Stimulated activated effector memory CD8-positive, alpha-beta T cell treated with anti-CD3 and anti-CD28 coated beads, Interleukin-12 subunit alpha, Interleukin-12 subunit beta, amount 100 ng/mL, for 72 hours (primary cell): Measurements from ENCODE around the gene VPS50.
A peak's percentile ranks its signal among the peaks of the same experiment; 100 is the strongest.
"Not testable (repeated sequence)": the region's sequence is repeated elsewhere in the genome, so short reads cannot be mapped to it uniquely, and the experiment has no call there.

Experiments
- ATAC-seq: fragments of 150-1000 bp; cut with Tn5 transposase; 2 replicates; pipeline ENCODE4 v1.10.0; 2021
- DNase-seq, 2 donors: peaks; one replicate each; pipeline ENCODE4 v3.0.0; 2021 to 2022; ENCODE audit warnings: low spot score in 2 of 2
- H3K27ac Mint-ChIP-seq: one replicate; pipeline ENCODE4 v1.8.0; 2022; ENCODE audit warnings: mild to moderate bottlenecking, mixed read lengths
- H3K36me3 Mint-ChIP-seq: one replicate; pipeline ENCODE4 v1.8.0; 2022; ENCODE audit warnings: mild to moderate bottlenecking, mixed read lengths
- H3K4me1 Mint-ChIP-seq: one replicate; pipeline ENCODE4 v1.8.0; 2022; ENCODE audit warnings: mixed read lengths
- H3K4me3 Mint-ChIP-seq: one replicate; pipeline ENCODE4 v1.8.0; 2022; ENCODE audit warnings: mild to moderate bottlenecking, mixed read lengths
- H3K9me3 Mint-ChIP-seq: one replicate; pipeline ENCODE4 v1.8.0; 2022; ENCODE audit warnings: mixed read lengths

VPS50 gene

GRCh38 chr7:93293229-93293628 lies 61.1 kb downstream of the VPS50 start:
- Mint-ChIP-seq H3K36me3 (peaks cover 32% of the 10 kb centered on the region), H3K4me3 (no peak overlapping the region), H3K4me1 (no peaks in the 10 kb centered on the region), H3K9me3 (no peaks in the 10 kb centered on the region), H3K27ac (no peak overlapping the region)
- DNase-seq = no peak
- ATAC-seq = no peak

- no peaks in the 10 kb centered on the region for H3K4me1 Mint-ChIP-seq
- no peaks in the 10 kb centered on the region for H3K9me3 Mint-ChIP-seq
- no peak for ATAC-seq
- H3K36me3 Mint-ChIP-seq = peaks cover 29% of the 10 kb centered on the region
- no peak overlapping the region for H3K4me3 Mint-ChIP-seq
- no peak overlapping the region for H3K27ac Mint-ChIP-seq
- no peak for DNase-seq
Observed at GRCh38 chr7:93298206-93298605, 66.0 kb downstream of the VPS50 start.

- DNase-seq (no peak), ATAC-seq (no peak)
- Mint-ChIP-seq H3K9me3 (no peaks in the 10 kb centered on the region), H3K36me3 (peaks cover 29% of the 10 kb centered on the region), H3K4me3 (no peak overlapping the region), H3K27ac (no peak overlapping the region), H3K4me1 (no peaks in the 10 kb centered on the region)
Observed at GRCh38 chr7:93298671-93299070, 66.5 kb downstream of the VPS50 start.

- no peak overlapping the region for H3K27ac Mint-ChIP-seq
- ATAC-seq (no peak), DNase-seq (no peak)
- H3K4me3 Mint-ChIP-seq = no peak overlapping the region
- H3K4me1 Mint-ChIP-seq = no peaks in the 10 kb centered on the region
- H3K36me3 Mint-ChIP-seq = peaks cover 24% of the 10 kb centered on the region
- H3K9me3 Mint-ChIP-seq = no peaks in the 10 kb centered on the region
Observed at GRCh38 chr7:93301736-93302135, 69.6 kb downstream of the VPS50 start.

GRCh38 chr7:93307131-93307660 lies 75.0 kb downstream of the VPS50 start:
- Mint-ChIP-seq H3K9me3 (no peaks in the 10 kb centered on the region), H3K4me3 (no peak overlapping the region), H3K36me3 (peaks cover 35% of the 10 kb centered on the region), H3K4me1 (no peaks in the 10 kb centered on the region), H3K27ac (no peak overlapping the region)
- DNase-seq = no peak
- no peak for ATAC-seq

- Mint-ChIP-seq H3K4me1 (no peaks in the 10 kb centered on the region), H3K36me3 (peaks cover 32% of the 10 kb centered on the region)
- no peak for ATAC-seq
Observed at GRCh38 chr7:93307943-93308342, 75.8 kb downstream of the VPS50 start.

GRCh38 chr7:93310346-93310745 lies 78.2 kb downstream of the VPS50 start:
- H3K36me3 Mint-ChIP-seq = peaks cover 32% of the 10 kb centered on the region
- no peaks in the 10 kb centered on the region for H3K9me3 Mint-ChIP-seq
- H3K4me1 Mint-ChIP-seq = no peaks in the 10 kb centered on the region

More at GRCh38 chr7:93307943-93308342, 75.8 kb downstream of the VPS50 start:
- H3K4me3 Mint-ChIP-seq = no peak overlapping the region
- no peak for DNase-seq
- H3K9me3 Mint-ChIP-seq = no peaks in the 10 kb centered on the region
- H3K27ac Mint-ChIP-seq = no peak overlapping the region

GRCh38 chr7:93314449-93314848 lies 82.3 kb downstream of the VPS50 start:
- DNase-seq = no peak
- H3K4me3 Mint-ChIP-seq = no peak overlapping the region
- no peak overlapping the region for H3K27ac Mint-ChIP-seq
- no peak for ATAC-seq
- peaks cover 13% of the 10 kb centered on the region for H3K36me3 Mint-ChIP-seq
- peaks cover 13% of the 10 kb centered on the region for H3K4me1 Mint-ChIP-seq
- H3K9me3 Mint-ChIP-seq = no peaks in the 10 kb centered on the region

More at GRCh38 chr7:93310346-93310745, 78.2 kb downstream of the VPS50 start:
- no peak overlapping the region for H3K27ac Mint-ChIP-seq
- no peak for DNase-seq
- no peak overlapping the region for H3K4me3 Mint-ChIP-seq
- no peak for ATAC-seq

- no peak overlapping the region for H3K4me3 Mint-ChIP-seq
- no peak for DNase-seq
- H3K27ac Mint-ChIP-seq = peak overlapping the region; percentile 0
- H3K36me3 Mint-ChIP-seq = peaks cover 9% of the 10 kb centered on the region
- H3K9me3 Mint-ChIP-seq = no peaks in the 10 kb centered on the region
- peak; percentile 52 for ATAC-seq
- H3K4me1 Mint-ChIP-seq = peaks cover 13% of the 10 kb centered on the region
Observed at GRCh38 chr7:93315896-93316295, 83.7 kb downstream of the VPS50 start.

- H3K4me1 Mint-ChIP-seq = peaks cover 13% of the 10 kb centered on the region
- DNase-seq (no peak), ATAC-seq (no peak)
- H3K27ac Mint-ChIP-seq = peak overlapping the region; percentile 0
- H3K4me3 Mint-ChIP-seq = no peak overlapping the region
- no peaks in the 10 kb centered on the region for H3K9me3 Mint-ChIP-seq
- H3K36me3 Mint-ChIP-seq = peaks cover 16% of the 10 kb centered on the region
Observed at GRCh38 chr7:93316730-93317129, 84.6 kb downstream of the VPS50 start.

- Mint-ChIP-seq H3K9me3 (no peaks in the 10 kb centered on the region), H3K4me3 (no peak overlapping the region), H3K4me1 (peaks cover 11% of the 10 kb centered on the region), H3K27ac (no peak overlapping the region), H3K36me3 (peaks cover 29% of the 10 kb centered on the region)
- DNase-seq = no peak
- ATAC-seq = no peak
Observed at GRCh38 chr7:93320887-93321286, 88.7 kb downstream of the VPS50 start.

- H3K36me3 Mint-ChIP-seq = peaks cover 18% of the 10 kb centered on the region
- not testable (repeated sequence) for H3K9me3 Mint-ChIP-seq, ATAC-seq, H3K4me1 Mint-ChIP-seq, DNase-seq, H3K4me3 Mint-ChIP-seq, H3K27ac Mint-ChIP-seq
Observed at GRCh38 chr7:93326291-93326690, 94.1 kb downstream of the VPS50 start.

GRCh38 chr7:93327006-93327633 lies 95.0 kb downstream of the VPS50 start:
- H3K9me3 Mint-ChIP-seq = no peaks in the 10 kb centered on the region
- no peak overlapping the region for H3K27ac Mint-ChIP-seq
- no peak overlapping the region for H3K4me3 Mint-ChIP-seq
- ATAC-seq (no peak), DNase-seq (no peak)
- H3K36me3 Mint-ChIP-seq = peaks cover 10% of the 10 kb centered on the region
- no peaks in the 10 kb centered on the region for H3K4me1 Mint-ChIP-seq

- DNase-seq = no peak
- H3K4me1 Mint-ChIP-seq = no peaks in the 10 kb centered on the region
- ATAC-seq = no peak
- no peak overlapping the region for H3K4me3 Mint-ChIP-seq
- no peak overlapping the region for H3K27ac Mint-ChIP-seq
- peaks cover 6% of the 10 kb centered on the region for H3K36me3 Mint-ChIP-seq
- H3K9me3 Mint-ChIP-seq = no peaks in the 10 kb centered on the region
Observed at GRCh38 chr7:93331706-93332105, 99.5 kb downstream of the VPS50 start.

- Mint-ChIP-seq H3K4me3 (no peak overlapping the region), H3K9me3 (no peaks in the 10 kb centered on the region), H3K4me1 (no peaks in the 10 kb centered on the region), H3K27ac (no peak overlapping the region), H3K36me3 (peaks cover 6% of the 10 kb centered on the region)
- no peak for DNase-seq
- ATAC-seq = no peak
Observed at GRCh38 chr7:93332172-93332571, 100.0 kb downstream of the VPS50 start.

GRCh38 chr7:93337052-93337451 lies 104.9 kb downstream of the VPS50 start:
- Mint-ChIP-seq H3K27ac (no peak overlapping the region), H3K36me3 (peaks cover 18% of the 10 kb centered on the region), H3K9me3 (peaks cover 2% of the 10 kb centered on the region), H3K4me1 (no peaks in the 10 kb centered on the region), H3K4me3 (no peak overlapping the region)
- no peak for ATAC-seq
- DNase-seq = no peak
